AG09319 (cell line): Measurements from ENCODE around the gene RGR.

Source experiments
- DNase-seq: peaks from one replicate; pipeline ENCODE4 v3.0.0-alpha.2; 2010; ENCODE audit warnings: low read depth; ENCODE audit errors: extremely low read depth
- CTCF ChIP-seq: IDR thresholded peaks from 2 replicates; pipeline ENCODE4 v1.5.1; 2011; ENCODE audit warnings: low read depth, mild to moderate bottlenecking, inconsistent platforms, low read length, moderate library complexity

RGR gene

GRCh38 chr10:84201682-84202081 lies 43.2 kb upstream of the RGR start:
- no peak for TF ChIP-seq CTCF
- DNase-seq = no peak

- no peak for TF ChIP-seq CTCF
- no peak for DNase-seq
These were observed 42.5 kb upstream of the RGR start for GRCh38 chr10:84202349-84202748.

- no peak; the same call in none of the 2 replicates for TF ChIP-seq CTCF
- no peak for DNase-seq
These were observed 40.7 kb upstream of the RGR start for GRCh38 chr10:84204122-84204521.

GRCh38 chr10:84204610-84205009 lies 40.2 kb upstream of the RGR start:
- no peak for TF ChIP-seq CTCF
- no peak for DNase-seq

GRCh38 chr10:84205049-84205852 lies 39.6 kb upstream of the RGR start:
- TF ChIP-seq CTCF = peak; percentile 61
- no peak for DNase-seq

- DNase-seq = no peak
- no peak for TF ChIP-seq CTCF
These were observed 38.9 kb upstream of the RGR start for GRCh38 chr10:84205853-84206525.

- DNase-seq = no peak
- no peak for TF ChIP-seq CTCF
These were observed 36.8 kb upstream of the RGR start for GRCh38 chr10:84208023-84208422.
